ENCODE results near the gene INTS11. TPM values are rescaled to one million over a fixed set of nuclear protein-coding genes. Genes with fewer than 3 reads are reported as not detected.
A peak's percentile ranks its signal among the peaks of the same experiment; 100 is the strongest.

INTS11 gene
- total and polyA plus RNA-seq, 9 of the 15 experiments (the other 6 are each of a cell fraction or from before 2014, with no cell fraction given) = 3.6 to 183 (median 110) TPM

DNA sequence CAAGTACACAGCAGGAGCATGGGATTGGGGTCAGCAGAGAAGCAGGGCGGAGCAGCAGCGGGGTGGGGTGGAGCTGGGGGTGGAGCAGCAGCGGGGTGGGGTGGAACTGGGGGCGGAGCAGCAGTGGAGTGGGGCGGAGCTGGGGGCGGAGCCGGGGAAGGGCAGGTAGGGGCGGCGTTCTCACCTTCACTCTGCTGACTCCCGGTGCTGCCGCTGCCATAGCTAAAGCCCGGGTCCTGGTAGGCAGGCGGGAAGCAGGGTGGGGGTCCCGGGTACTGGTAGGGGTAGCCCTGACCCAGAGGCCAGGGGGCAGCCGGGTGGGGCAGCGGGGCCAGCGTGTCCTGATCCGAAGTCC is 13.3 kb upstream of the INTS11 start:
- intact Hi-C loops (cut with micrococcal nuclease) = no loop called here
- FAIRE-seq = no peak

More for the DNA sequence above, 13.3 kb upstream of the INTS11 start:
- 36% methylated on average over 5 of the region's 18 CpGs for WGBS (ENCODE audit: insufficient coverage, low coverage, missing lambda C conversion rate)
- H3K9ac ChIP-seq (ENCODE audit: insufficient read depth in 1 of 2, low read depth in 2 of 2, low read length in 2 of 2) = no peak overlapping the region
- no peak overlapping the region for H3K4me3 ChIP-seq
- H3K79me2 ChIP-seq (ENCODE audit: control insufficient read depth, insufficient read depth, low read length) = peaks cover 2% of the 10 kb centered on the region; the same call in 2 of the 3 replicates
- DNase-seq (ENCODE audit: extremely low read depth in 1 of 4, low spot score in 3 of 4) (peak; percentile 56 to 96 (median 94)), ATAC-seq (peak; percentile 97)
- BruUV-seq (replicated peaks) = no TSS peak
- peaks cover 26% of the 10 kb centered on the region; the same call in 1 of the 2 replicates for H4K20me1 ChIP-seq (replicated peaks; ENCODE audit: control insufficient read depth, insufficient read depth, low read length)
- TF ChIP-seq, protein P1, sequence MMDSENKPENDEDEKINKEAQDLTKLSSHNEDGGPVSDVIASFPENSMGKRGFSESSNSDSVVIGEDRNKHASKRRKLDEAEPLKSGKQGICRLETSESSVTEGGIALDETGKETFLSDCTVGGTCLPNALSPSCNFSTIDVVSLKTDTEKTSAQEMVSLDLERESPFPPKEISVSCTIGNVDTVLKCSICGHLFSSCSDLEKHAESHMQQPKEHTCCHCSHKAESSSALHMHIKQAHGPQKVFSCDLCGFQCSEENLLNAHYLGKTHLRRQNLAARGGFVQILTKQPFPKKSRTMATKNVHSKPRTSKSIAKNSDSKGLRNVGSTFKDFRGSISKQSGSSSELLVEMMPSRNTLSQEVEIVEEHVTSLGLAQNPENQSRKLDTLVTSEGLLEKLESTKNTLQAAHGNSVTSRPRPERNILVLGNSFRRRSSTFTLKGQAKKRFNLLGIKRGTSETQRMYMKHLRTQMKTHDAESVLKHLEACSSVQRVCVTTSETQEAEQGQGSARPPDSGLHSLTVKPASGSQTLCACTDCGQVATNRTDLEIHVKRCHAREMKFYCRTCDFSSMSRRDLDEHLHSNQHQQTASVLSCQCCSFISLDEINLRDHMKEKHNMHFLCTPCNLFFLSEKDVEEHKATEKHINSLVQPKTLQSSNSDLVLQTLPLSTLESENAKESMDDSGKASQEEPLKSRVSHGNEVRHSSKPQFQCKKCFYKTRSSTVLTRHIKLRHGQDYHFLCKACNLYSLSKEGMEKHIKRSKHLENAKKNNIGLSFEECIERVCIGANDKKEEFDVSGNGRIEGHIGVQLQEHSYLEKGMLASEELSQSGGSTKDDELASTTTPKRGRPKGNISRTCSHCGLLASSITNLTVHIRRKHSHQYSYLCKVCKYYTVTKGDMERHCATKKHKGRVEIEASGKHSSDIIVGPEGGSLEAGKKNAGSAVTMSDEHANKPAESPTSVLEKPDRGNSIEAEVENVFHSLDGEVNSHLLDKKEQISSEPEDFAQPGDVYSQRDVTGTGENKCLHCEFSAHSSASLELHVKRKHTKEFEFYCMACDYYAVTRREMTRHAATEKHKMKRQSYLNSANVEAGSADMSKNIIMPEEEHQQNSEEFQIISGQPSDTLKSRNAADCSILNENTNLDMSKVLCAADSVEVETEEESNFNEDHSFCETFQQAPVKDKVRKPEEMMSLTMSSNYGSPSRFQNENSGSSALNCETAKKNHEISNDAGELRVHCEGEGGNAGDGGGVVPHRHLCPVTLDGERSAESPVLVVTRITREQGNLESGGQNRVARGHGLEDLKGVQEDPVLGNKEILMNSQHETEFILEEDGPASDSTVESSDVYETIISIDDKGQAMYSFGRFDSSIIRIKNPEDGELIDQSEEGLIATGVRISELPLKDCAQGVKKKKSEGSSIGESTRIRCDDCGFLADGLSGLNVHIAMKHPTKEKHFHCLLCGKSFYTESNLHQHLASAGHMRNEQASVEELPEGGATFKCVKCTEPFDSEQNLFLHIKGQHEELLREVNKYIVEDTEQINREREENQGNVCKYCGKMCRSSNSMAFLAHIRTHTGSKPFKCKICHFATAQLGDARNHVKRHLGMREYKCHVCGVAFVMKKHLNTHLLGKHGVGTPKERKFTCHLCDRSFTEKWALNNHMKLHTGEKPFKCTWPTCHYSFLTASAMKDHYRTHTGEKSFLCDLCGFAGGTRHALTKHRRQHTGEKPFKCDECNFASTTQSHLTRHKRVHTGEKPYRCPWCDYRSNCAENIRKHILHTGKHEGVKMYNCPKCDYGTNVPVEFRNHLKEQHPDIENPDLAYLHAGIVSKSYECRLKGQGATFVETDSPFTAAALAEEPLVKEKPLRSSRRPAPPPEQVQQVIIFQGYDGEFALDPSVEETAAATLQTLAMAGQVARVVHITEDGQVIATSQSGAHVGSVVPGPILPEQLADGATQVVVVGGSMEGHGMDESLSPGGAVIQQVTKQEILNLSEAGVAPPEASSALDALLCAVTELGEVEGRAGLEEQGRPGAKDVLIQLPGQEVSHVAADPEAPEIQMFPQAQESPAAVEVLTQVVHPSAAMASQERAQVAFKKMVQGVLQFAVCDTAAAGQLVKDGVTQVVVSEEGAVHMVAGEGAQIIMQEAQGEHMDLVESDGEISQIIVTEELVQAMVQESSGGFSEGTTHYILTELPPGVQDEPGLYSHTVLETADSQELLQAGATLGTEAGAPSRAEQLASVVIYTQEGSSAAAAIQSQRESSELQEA (IDR thresholded peaks at IDR 0.05; ENCODE audit: low read depth) = no peak
- 0 out of 2 replicates have a peak, but pooled peaks have one; percentile 27 for TF ChIP-seq ZBTB1 (CRISPR knock-in tag; IDR thresholded peaks at IDR 0.05; ENCODE audit: borderline replicate concordance, low read depth)
- H3K9me1 ChIP-seq (ENCODE audit: control insufficient read depth, insufficient read depth, low read length) = peaks cover 3% of the 10 kb centered on the region
- H3K4me2 ChIP-seq (ENCODE audit: insufficient read depth, low read length) = no peak overlapping the region
- H3K27ac ChIP-seq (ENCODE audit: extremely low read depth, low read depth, low read length) = no peak overlapping the region
- ChIA-PET CTCF (ENCODE audit: low intra/inter-chr PET ratio) (no interaction called here), POLR2A (interaction anchor here (0.6 to 1.7 kb wide), 6 partner anchors 8 to 276 kb away, joined by 3 to 7 read pairs (median 4); partner anchors contain the start of gene AURKAIP1)
- H3K4me1 ChIP-seq (replicated peaks in 1 of 2; ENCODE audit: control insufficient read depth in 2 of 2, insufficient read depth in 2 of 2, low read length in 2 of 2) = peaks cover 0 to 86% of the 10 kb centered on the region in 2 experiments; a peak in 2 of 5 replicates
- H2AFZ ChIP-seq (ENCODE audit: low read depth, low read length) = no peak overlapping the region
- no peaks in the 10 kb centered on the region for H3K27me3 ChIP-seq (ENCODE audit: control insufficient read depth in 2 of 2, insufficient read depth in 2 of 2, low read length in 2 of 2)
- H3K9me3 ChIP-seq (replicated peaks; ENCODE audit: control insufficient read depth, insufficient read depth, low read depth, low read length) = peaks cover 2% of the 10 kb centered on the region; the same call in 1 of the 2 replicates
- peaks cover 81% of the 10 kb centered on the region; the same call in 2 of the 3 replicates for H3K36me3 ChIP-seq (ENCODE audit: control insufficient read depth, insufficient read depth, low read length)
- in situ Hi-C loops (cut with MboI) = no loop called here

All from K562 (cell line).